HepG2 (cell line): Measurements from ENCODE around the gene TPI1. TPM values are rescaled to one million over a fixed set of nuclear protein-coding genes. Genes with fewer than 3 reads are reported as not detected.

ENCODE experiments used
- FOXP4 ChIP-seq: sonication (generic); formaldehyde crosslinking; IDR thresholded peaks from 2 replicates; pipeline ENCODE4 v1.4.0; 2020; ENCODE audit warnings: missing genetic modification reagents
- HNRNPLL ChIP-seq: fragments of 200-400 bp; formaldehyde crosslinking; IDR thresholded peaks from 2 replicates; pipeline ENCODE4 v1.6.1; 2017; ENCODE audit warnings: mild to moderate bottlenecking, low read depth, low read length; ENCODE audit not compliant: poor library complexity, severe bottlenecking
- ISX ChIP-seq: sonication (generic); formaldehyde crosslinking; conservative IDR thresholded peaks from 2 replicates; pipeline ENCODE4 v1.5.0; 2020; ENCODE audit warnings: missing genetic modification reagents
- KMT2A ChIP-seq: sonication (generic); formaldehyde crosslinking; IDR thresholded peaks from 2 replicates; pipeline ENCODE4 v1.4.0; 2020; ENCODE audit warnings: missing genetic modification reagents
- MTF1 ChIP-seq: sonication (generic); formaldehyde crosslinking; IDR thresholded peaks from 2 replicates; pipeline ENCODE4 v1.5.0; 2020; ENCODE audit warnings: missing genetic modification reagents
- PCBP1 ChIP-seq: fragments of 200-400 bp; formaldehyde crosslinking; IDR thresholded peaks from 2 replicates; pipeline ENCODE4 v1.6.1; 2017; ENCODE audit warnings: mild to moderate bottlenecking, low read depth, low read length, borderline replicate concordance
- PREB ChIP-seq: sonication (generic); formaldehyde crosslinking; IDR thresholded peaks from 2 replicates; pipeline ENCODE4 v1.4.0; 2020; ENCODE audit warnings: missing genetic modification reagents
- RBM39 ChIP-seq: fragments of 200-400 bp; formaldehyde crosslinking; IDR thresholded peaks from one replicate; pipeline ENCODE4 v1.6.1; 2018; ENCODE audit warnings: antibody characterized with exemption, mild to moderate bottlenecking, low read depth, low read length; ENCODE audit not compliant: poor library complexity, severe bottlenecking
- ZFP82 ChIP-seq: sonication (generic); formaldehyde crosslinking; IDR thresholded peaks from 2 replicates; pipeline ENCODE4 v1.5.1; 2020; ENCODE audit warnings: mild to moderate bottlenecking, missing genetic modification reagents, borderline replicate concordance
- ZMYM4 ChIP-seq: sonication (generic); formaldehyde crosslinking; IDR thresholded peaks from 2 replicates; pipeline ENCODE4 v1.8.1; 2023; ENCODE audit warnings: mild to moderate bottlenecking, missing genetic modification reagents
- ZNF142 ChIP-seq: sonication (generic); formaldehyde crosslinking; IDR thresholded peaks from 2 replicates; pipeline ENCODE4 v1.4.0; 2020; ENCODE audit warnings: missing genetic modification reagents
- ZNF282 ChIP-seq: fragments of 450-650 bp; IDR thresholded peaks from 2 replicates; pipeline ENCODE4 v1.6.1; 2018; ENCODE audit not compliant: partially characterized antibody
- ZNF431 ChIP-seq: sonication (generic); formaldehyde crosslinking; IDR thresholded peaks from 2 replicates; pipeline ENCODE4 v1.9.0; 2022; ENCODE audit warnings: missing genetic modification reagents, low read depth, mild to moderate bottlenecking, borderline replicate concordance
- ZSCAN5A ChIP-seq: sonication (generic); formaldehyde crosslinking; IDR thresholded peaks from 2 replicates; pipeline ENCODE4 v1.8.0; 2022; ENCODE audit warnings: mild to moderate bottlenecking, missing genetic modification reagents, borderline replicate concordance
- polyA plus RNA-seq, 8 experiments: library from polyadenylated mRNA; depleted of rRNA in 3 of 8; stranded (reverse) in 7 of 8; unstranded in 1 of 8; fragments of >200 nt; fragmentation: Illumina TruSeq in 4 of 8; extraction: Trizol in 4 of 8; gene quantifications; 2 replicates each; pipeline versions ENCODE4 v1.2.1 to v1.2.3, GENCODE V29; 2011 to 2016; ENCODE audit warnings: low read depth in 4 of 8, missing spikeins in 1 of 8, mixed read lengths in 1 of 8; ENCODE audit not compliant: insufficient read depth in 1 of 8
- total RNA-seq, 5 experiments: library from RNA; depleted of rRNA; stranded (reverse); fragments of >200 nt; fragmentation: Illumina TruSeq; extraction: Trizol; gene quantifications; 2 replicates each; pipeline ENCODE4 v1.2.3, GENCODE V29; 2016; ENCODE audit warnings: low read depth in 1 of 5

Gene TPI1
- total and polyA plus RNA-seq, 2 of the 13 experiments (the other 11 are each of a cell fraction or from before 2014, with no cell fraction given): 945 to 2,535 TPM

GRCh38 chr12:6890789-6891645 lies 23.7 kb downstream of the TPI1 start (continued):
- TF ChIP-seq PCBP1 (no peak), MTF1 (CRISPR knock-in tag) (no peak), ZNF431 (peak; percentile 27; the same call in 1 of the 2 replicates), RBM39 (no peak), ZNF142 (CRISPR knock-in tag) (peak; percentile 77; the same call in 1 of the 2 replicates), KMT2A (CRISPR knock-in tag) (no peak), HNRNPLL (peak; percentile 80), ZSCAN5A (CRISPR knock-in tag) (0 out of 2 replicates have a peak, but pooled peaks have one; percentile 29), ZFP82 (CRISPR knock-in tag) (0 out of 2 replicates have a peak, but pooled peaks have one; percentile 37), ZNF282 (no peak), ISX (CRISPR knock-in tag) (0 out of 2 replicates have a peak, but pooled peaks have one; percentile 47), PREB (no peak), FOXP4 (peak; percentile 74), ZMYM4 (CRISPR knock-in tag) (peak; percentile 95)
